Stomach (tissue), 9 donors: ENCODE results near the gene HLA-DPA1. TPM values are rescaled to one million over a fixed set of nuclear protein-coding genes. Genes with fewer than 3 reads are reported as not detected.

Experiments
- DNase-seq, 2 donors: peaks; one replicate each; pipeline versions ENCODE4 v3.0.0 to v3.0.0-alpha.2; 2013 to 2019
- H3K27ac ChIP-seq, 5 donors: fragments of 200-600 bp in 4 of 5; sonication (generic) in 4 of 5; one replicate each; pipeline ENCODE4 v1.5.1; 2013 to 2019; ENCODE audit warnings: mild to moderate bottlenecking in 1 of 5, moderate library complexity in 1 of 5
- H3K27me3 ChIP-seq, 3 donors: fragments of 200-600 bp; sonication (generic); one replicate each; pipeline ENCODE4 v1.5.1; 2017 to 2019; ENCODE audit warnings: mixed run types in 1 of 3
- H3K36me3 ChIP-seq, 4 donors: fragments of 200-600 bp; sonication (generic); 1 replicate in 3 of 4; 2 replicates in 1 of 4; pipeline ENCODE4 v1.5.1; 2016 to 2019
- H3K4me1 ChIP-seq, 4 donors: fragments of 200-600 bp; sonication (generic); one replicate each; pipeline ENCODE4 v1.5.1; 2016 to 2019
- H3K4me3 ChIP-seq, 4 donors: fragments of 200-600 bp; sonication (generic) in 3 of 4; one replicate each; pipeline ENCODE4 v1.5.1; 2016 to 2019; ENCODE audit warnings: mild to moderate bottlenecking in 1 of 4
- H3K9me3 ChIP-seq, 4 donors: fragments of 200-600 bp; sonication (generic); one replicate each; pipeline ENCODE4 v1.5.1; 2016 to 2019
- EP300 ChIP-seq: sonication (generic); formaldehyde crosslinking; IDR thresholded peaks from one replicate; pipeline ENCODE4 v1.6.1; 2017; ENCODE audit warnings: antibody characterized with exemption
- POLR2A ChIP-seq, 4 donors: fragments of 450-650 bp; IDR thresholded peaks; one replicate each; pipeline ENCODE4 v1.6.1; 2016; ENCODE audit warnings: antibody characterized with exemption in 4 of 4, control low read depth in 2 of 4, mild to moderate bottlenecking in 1 of 4, moderate library complexity in 1 of 4
- POLR2AphosphoS5 ChIP-seq, 3 donors: sonication (generic); formaldehyde crosslinking; IDR thresholded peaks; one replicate each; pipeline ENCODE4 v1.6.1; 2016; ENCODE audit warnings: antibody characterized with exemption in 3 of 3
- WGBS, 5 donors: extraction: QIAGEN DNeasy Blood & Tissue Kit in 3 of 5; methylation state at CpG; one replicate each; pipeline versions ENCODE4 v1.1.5 to v1.1.7; 2013 to 2018; 5-methylcytosine and 5-hydroxymethylcytosine counted together
- intact Hi-C: fragments of 100-400 bp; cut with DNase I; formaldehyde crosslinking; loops from one replicate; pipeline ENCODE4 v1.15.1; 2023; ENCODE audit warnings: low total_unique reads
- polyA plus RNA-seq, 3 donors: library from polyadenylated mRNA; stranded (reverse); fragments of 200-250 nt; gene quantifications; one replicate each; pipeline ENCODE4 v1.2.3, GENCODE V29; 2013
- total RNA-seq, 5 donors: library from RNA; depleted of rRNA; stranded (reverse); fragments of >200 nt; gene quantifications; one replicate each; pipeline versions ENCODE4 v1.1.0 to v1.2.3, GENCODE V29; 2014 to 2016
- TF ChIP-seq, protein P1 (sequence below), 7 experiments: fragments of 450-650 bp in 4 of 7; fragments of 200-600 bp in 3 of 7; sonication (generic) in 3 of 7; IDR thresholded peaks; one replicate each; pipeline ENCODE4 v1.5.1; 2016 to 2019; ENCODE audit warnings: antibody characterized with exemption in 7 of 7, control low read depth in 2 of 7, mild to moderate bottlenecking in 1 of 7
- donor health status: healthy with polysubstance abuse.
- donor health status: Bipolar disorder and iron deficiency.
- donor health status: healthy.

The HLA-DPA1 gene
- total and polyA plus RNA-seq, 8 donors, result 0.29 to 171 (median 31.0) TPM

DNA sequence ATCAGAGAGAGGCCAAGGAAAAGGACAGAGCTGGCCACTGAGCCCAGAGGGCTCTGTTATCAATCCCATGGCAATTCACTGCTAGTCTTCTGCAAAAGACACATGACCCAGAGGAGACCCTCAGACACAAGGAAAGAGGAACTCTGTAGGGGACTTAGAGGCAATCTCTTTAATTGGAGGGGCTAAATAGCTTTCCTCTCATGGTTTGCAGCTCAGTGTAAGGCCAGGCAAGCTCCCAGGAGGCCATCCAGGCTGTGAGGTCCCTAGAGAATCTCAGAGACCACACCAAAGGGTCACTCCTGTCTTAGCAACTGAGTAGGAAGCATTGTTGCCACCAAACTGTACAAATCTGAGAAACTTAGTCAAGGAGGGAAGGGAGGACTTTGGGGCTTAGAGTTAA is 54.1 kb downstream of the HLA-DPA1 start:
- Histone ChIP-seq H3K4me3 (peak overlapping the region in 2 of 4 donors; percentile 24 to 29), H3K27ac (peak overlapping the region; percentile 69 to 93 (median 78)), H3K36me3 (no peaks in the 10 kb centered on the region), H3K27me3 (peaks cover 0 to 2% (median 0%) of the 10 kb centered on the region in 3 donors), H3K4me1 (peaks cover 15 to 35% (median 24%) of the 10 kb centered on the region in 4 donors), H3K9me3 (no peaks in the 10 kb centered on the region)
- TF ChIP-seq, protein P1, sequence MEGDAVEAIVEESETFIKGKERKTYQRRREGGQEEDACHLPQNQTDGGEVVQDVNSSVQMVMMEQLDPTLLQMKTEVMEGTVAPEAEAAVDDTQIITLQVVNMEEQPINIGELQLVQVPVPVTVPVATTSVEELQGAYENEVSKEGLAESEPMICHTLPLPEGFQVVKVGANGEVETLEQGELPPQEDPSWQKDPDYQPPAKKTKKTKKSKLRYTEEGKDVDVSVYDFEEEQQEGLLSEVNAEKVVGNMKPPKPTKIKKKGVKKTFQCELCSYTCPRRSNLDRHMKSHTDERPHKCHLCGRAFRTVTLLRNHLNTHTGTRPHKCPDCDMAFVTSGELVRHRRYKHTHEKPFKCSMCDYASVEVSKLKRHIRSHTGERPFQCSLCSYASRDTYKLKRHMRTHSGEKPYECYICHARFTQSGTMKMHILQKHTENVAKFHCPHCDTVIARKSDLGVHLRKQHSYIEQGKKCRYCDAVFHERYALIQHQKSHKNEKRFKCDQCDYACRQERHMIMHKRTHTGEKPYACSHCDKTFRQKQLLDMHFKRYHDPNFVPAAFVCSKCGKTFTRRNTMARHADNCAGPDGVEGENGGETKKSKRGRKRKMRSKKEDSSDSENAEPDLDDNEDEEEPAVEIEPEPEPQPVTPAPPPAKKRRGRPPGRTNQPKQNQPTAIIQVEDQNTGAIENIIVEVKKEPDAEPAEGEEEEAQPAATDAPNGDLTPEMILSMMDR (IDR thresholded peaks at IDR 0.05), result no peak
- TF ChIP-seq POLR2A (IDR thresholded peaks at IDR 0.05) (no peak), POLR2AphosphoS5 (IDR thresholded peaks at IDR 0.05) (no peak), EP300 (no peak)
- intact Hi-C loops, result no loop called here
- no peak for DNase-seq

DNA sequence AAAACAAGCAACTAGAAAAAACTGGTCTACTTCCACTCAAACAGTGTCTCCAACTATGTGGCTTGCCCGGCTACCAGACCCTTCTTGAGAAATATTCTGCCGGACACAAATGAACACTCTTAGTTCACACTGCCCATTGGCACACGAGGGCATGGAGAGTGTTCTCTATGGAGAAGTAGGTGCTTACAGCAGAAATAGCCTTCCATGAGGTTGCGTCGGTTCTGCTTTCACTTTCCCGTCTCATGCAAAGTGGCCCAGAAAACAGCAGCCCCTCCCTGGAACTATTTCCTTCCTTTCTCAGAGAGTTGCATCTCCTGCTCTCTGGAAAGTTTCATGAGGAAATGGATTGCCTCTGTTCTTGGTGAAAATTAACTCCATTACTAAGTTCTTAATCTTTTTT is 54.5 kb downstream of the HLA-DPA1 start:
- peaks cover 0 to 6% (median 0%) of the 10 kb centered on the region in 3 donors for H3K27me3 ChIP-seq
- TF ChIP-seq, protein P1 (IDR thresholded peaks at IDR 0.05), result no peak
- peak; percentile 39 to 60 (median 47) for TF ChIP-seq POLR2AphosphoS5 (IDR thresholded peaks at IDR 0.05)
- 0 to 6% (median 2%) methylated on average over 6 of the region's 6 CpGs for WGBS, 5 donors
- no peaks in the 10 kb centered on the region for H3K9me3 ChIP-seq
- peaks cover 15 to 35% (median 24%) of the 10 kb centered on the region in 4 donors for H3K4me1 ChIP-seq
- H3K36me3 ChIP-seq, result no peaks in the 10 kb centered on the region
- peak; percentile 74 to 76 for DNase-seq
- H3K4me3 ChIP-seq, result peak overlapping the region in 3 of 4 donors; percentile 20 to 29 (median 24)
- intact Hi-C loops, result no loop called here
- H3K27ac ChIP-seq, result peak overlapping the region; percentile 64 to 93 (median 78)

GRCh38 chr6:33018418-33018817 is 55.0 kb downstream of the HLA-DPA1 start:
- Histone ChIP-seq H3K27ac (peak overlapping the region in 4 of 5 donors; percentile 71 to 93 (median 79)), H3K9me3 (no peaks in the 10 kb centered on the region), H3K4me1 (peaks cover 15 to 35% (median 24%) of the 10 kb centered on the region in 4 donors), H3K27me3 (peaks cover 0 to 10% (median 4%) of the 10 kb centered on the region in 3 donors), H3K4me3 (peak overlapping the region in 3 of 4 donors; percentile 20 to 29 (median 24)), H3K36me3 (no peaks in the 10 kb centered on the region)
- TF ChIP-seq, protein P1 (IDR thresholded peaks at IDR 0.05), result no peak
- no peak for TF ChIP-seq EP300
- no peak for DNase-seq
- intact Hi-C loops, result no loop called here

DNA sequence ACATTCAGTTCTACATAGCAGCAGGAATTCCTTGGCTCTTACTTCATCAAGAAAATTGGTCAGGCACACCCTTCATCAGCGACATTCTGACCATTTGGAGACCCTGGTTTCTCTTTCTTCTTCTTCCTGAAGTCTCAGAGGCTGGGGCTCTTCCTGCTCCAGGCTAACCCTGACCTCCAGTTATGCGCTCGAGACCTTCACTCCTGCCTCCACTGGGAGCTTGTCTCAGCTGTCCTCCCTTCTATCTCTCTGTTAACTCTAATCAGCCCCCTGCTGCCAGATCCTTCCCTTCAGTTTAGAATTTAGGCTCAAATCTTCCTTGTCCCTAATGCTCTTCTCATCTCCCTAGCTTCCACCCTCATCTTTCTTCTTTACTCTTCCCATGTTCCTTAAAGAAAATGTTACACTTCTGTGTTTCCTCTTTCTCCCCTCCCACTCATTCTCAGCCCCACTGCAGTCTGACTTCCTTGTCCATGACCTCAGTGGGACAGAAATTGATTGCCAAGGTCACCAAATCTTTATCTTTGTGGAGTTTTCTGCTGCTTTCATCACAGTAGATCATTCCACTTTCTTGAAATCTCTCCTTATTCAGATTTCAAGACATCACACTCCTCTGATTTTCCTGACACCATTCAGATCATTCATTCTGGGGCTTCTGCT is 55.6 kb downstream of the HLA-DPA1 start:
- TF ChIP-seq, protein P1 (IDR thresholded peaks at IDR 0.05), result no peak
- TF ChIP-seq POLR2A (IDR thresholded peaks at IDR 0.05), result no peak
- TF ChIP-seq EP300, result no peak
- no peak for TF ChIP-seq POLR2AphosphoS5 (IDR thresholded peaks at IDR 0.05)
- intact Hi-C loops, result no loop called here
- Histone ChIP-seq H3K36me3 (no peaks in the 10 kb centered on the region), H3K4me3 (no peak overlapping the region), H3K9me3 (no peaks in the 10 kb centered on the region), H3K4me1 (peaks cover 15 to 35% (median 24%) of the 10 kb centered on the region in 4 donors), H3K27me3 (peaks cover 0 to 12% (median 4%) of the 10 kb centered on the region in 3 donors), H3K27ac (peak overlapping the region in 4 of 5 donors; percentile 71 to 93 (median 79))
- 77 to 90% (median 82%) methylated on average over 3 of the region's 3 CpGs for WGBS, 5 donors
- DNase-seq, result no peak
